CD4-positive, alpha-beta memory T cell (primary cell): ENCODE results near the gene RXRG. TPM values are rescaled to one million over a fixed set of nuclear protein-coding genes. Genes with fewer than 3 reads are reported as not detected.

Experiments
- CTCF ChIA-PET: fragments of 350-600 bp; sonication (Branson Sonifier 250); formaldehyde crosslinking; loops from one replicate; lab custom pipeline; 2021; ENCODE audit warnings: inconsistent platforms; ENCODE audit not compliant: partially characterized antibody; lab: Charles Lee
- POLR2A ChIA-PET: fragments of 350-600 bp; sonication (Branson Sonifier 250); formaldehyde crosslinking; loops from one replicate; lab custom pipeline; 2021; ENCODE audit not compliant: partially characterized antibody; lab: Charles Lee
- DNase-seq, 5 donors: peaks; one replicate each; pipeline versions ENCODE4 v3.0.0 to v3.0.0-alpha.2; 2020 to 2022; ENCODE audit warnings: mixed read lengths in 1 of 5
- H3K27ac ChIP-seq: one replicate; pipeline ENCODE4 v1.7.0; 2013; ENCODE audit warnings: low read depth, low read length
- H3K27me3 ChIP-seq: 2 replicates; pipeline ENCODE4 v1.7.0; 2013; ENCODE audit warnings: mild to moderate bottlenecking, low read length, moderate library complexity; ENCODE audit not compliant: insufficient read depth
- H3K36me3 ChIP-seq: 2 replicates; pipeline ENCODE4 v1.7.0; 2013; ENCODE audit warnings: mild to moderate bottlenecking, low read length, moderate library complexity; ENCODE audit not compliant: insufficient read depth
- H3K4me1 ChIP-seq: 2 replicates; pipeline ENCODE4 v1.7.0; 2013; ENCODE audit warnings: mild to moderate bottlenecking, low read length, moderate library complexity; ENCODE audit not compliant: insufficient read depth
- H3K4me3 ChIP-seq, 2 donors: one replicate each; pipeline ENCODE4 v1.7.0; 2013; ENCODE audit warnings: low read length in 2 of 2, mild to moderate bottlenecking in 1 of 2
- H3K9me3 ChIP-seq, 2 donors: one replicate each; pipeline ENCODE4 v1.7.0; 2013; ENCODE audit warnings: low read length in 2 of 2, control low read depth in 1 of 2; ENCODE audit not compliant: control insufficient read depth in 1 of 2
- H3K27ac Mint-ChIP-seq, 7 donors: one replicate each; pipeline ENCODE4 v1.8.0; 2020 to 2021; ENCODE audit warnings: mixed read lengths in 7 of 7, mild to moderate bottlenecking in 6 of 7, inconsistent platforms in 3 of 7, moderate library complexity in 3 of 7
- H3K27me3 Mint-ChIP-seq, 2 donors: one replicate each; pipeline ENCODE4 v1.8.0; 2020 to 2021; ENCODE audit warnings: mixed read lengths in 2 of 2
- H3K36me3 Mint-ChIP-seq, 2 donors: one replicate each; pipeline ENCODE4 v1.8.0; 2020 to 2021; ENCODE audit warnings: mixed read lengths in 2 of 2, inconsistent platforms in 1 of 2, mild to moderate bottlenecking in 1 of 2
- H3K4me1 Mint-ChIP-seq, 4 donors: one replicate each; pipeline ENCODE4 v1.8.0; 2020 to 2021; ENCODE audit warnings: mixed read lengths in 4 of 4, mild to moderate bottlenecking in 1 of 4
- H3K4me3 Mint-ChIP-seq, 8 donors: one replicate each; pipeline ENCODE4 v1.8.0; 2020 to 2021; ENCODE audit warnings: mixed read lengths in 8 of 8, mild to moderate bottlenecking in 7 of 8, moderate library complexity in 6 of 8, inconsistent platforms in 3 of 8
- H3K9me3 Mint-ChIP-seq, 8 donors: one replicate each; pipeline ENCODE4 v1.8.0; 2020 to 2021; ENCODE audit warnings: mixed read lengths in 8 of 8, mild to moderate bottlenecking in 5 of 8, inconsistent platforms in 3 of 8, moderate library complexity in 1 of 8
- intact Hi-C: fragments of 100-400 bp; cut with micrococcal nuclease; formaldehyde crosslinking; loops from one replicate; pipeline ENCODE4 v1.15.1; 2023
- polyA plus RNA-seq, 2 donors: library from polyadenylated mRNA; unstranded; fragments of 300-500 nt; fragmentation: Illumina TruSeq; gene quantifications; one replicate each; pipeline ENCODE4 v1.2.3, GENCODE V29; 2021
- total RNA-seq, 2 experiments: library from RNA; stranded (reverse); gene quantifications; one replicate each; pipeline ENCODE4 v1.2.3, GENCODE V29; 2021

The RXRG gene
- total and polyA plus RNA-seq, 4 experiments from 2014 or later: not detected

GRCh38 chr1:165364568-165365133, 80.3 kb downstream of the RXRG start:
- intact Hi-C loops: no loop called here
- peaks cover 32 to 54% of the 10 kb centered on the region in 2 donors for H3K27me3 Mint-ChIP-seq

GRCh38 chr1:165356876-165357275, 88.0 kb downstream of the RXRG start:
- DNase-seq: no peak
- no peaks in the 10 kb centered on the region for H3K9me3 ChIP-seq
- peak overlapping the region in 2 of 8 donors; percentile 36 to 45 for H3K4me3 Mint-ChIP-seq
- intact Hi-C loops: no loop called here
- H3K36me3 ChIP-seq: no peaks in the 10 kb centered on the region
- POLR2A ChIA-PET: no interaction called here
- H3K27ac Mint-ChIP-seq: no peak overlapping the region
- no peak overlapping the region for H3K27ac ChIP-seq
- no peaks in the 10 kb centered on the region for H3K4me1 ChIP-seq
- H3K27me3 ChIP-seq: peaks cover 19% of the 10 kb centered on the region
- H3K4me1 Mint-ChIP-seq: peaks cover 4 to 37% (median 9%) of the 10 kb centered on the region in 4 donors
- CTCF ChIA-PET: interaction anchor here (1.7 kb wide), 1 partner anchor 11 kb away, joined by 5 read pairs; no protein-coding TSS in a partner anchor
- peaks cover 0 to 1% (median 0%) of the 10 kb centered on the region in 8 donors for H3K9me3 Mint-ChIP-seq
- H3K27me3 Mint-ChIP-seq: peaks cover 59 to 63% of the 10 kb centered on the region in 2 donors
- no peaks in the 10 kb centered on the region for H3K36me3 Mint-ChIP-seq
- H3K4me3 ChIP-seq: no peak overlapping the region

More at GRCh38 chr1:165364568-165365133, 80.3 kb downstream of the RXRG start:
- H3K4me1 Mint-ChIP-seq: peaks cover 0 to 10% (median 2%) of the 10 kb centered on the region in 4 donors
- Histone ChIP-seq H3K4me1 (no peaks in the 10 kb centered on the region), H3K9me3 (no peaks in the 10 kb centered on the region), H3K27me3 (peaks cover 3% of the 10 kb centered on the region), H3K36me3 (no peaks in the 10 kb centered on the region), H3K27ac (no peak overlapping the region), H3K4me3 (no peak overlapping the region)
- peaks cover 0 to 1% (median 0%) of the 10 kb centered on the region in 8 donors for H3K9me3 Mint-ChIP-seq
- H3K27ac Mint-ChIP-seq: no peak overlapping the region
- no peaks in the 10 kb centered on the region for H3K36me3 Mint-ChIP-seq
- no peak for DNase-seq
- ChIA-PET CTCF (interaction anchor here (0.9 to 1.4 kb wide), 3 partner anchors 11 to 229 kb away, joined by 3 read pairs; no protein-coding TSS in a partner anchor), POLR2A (no interaction called here)
- H3K4me3 Mint-ChIP-seq: no peak overlapping the region

GRCh38 chr1:165355977-165356811, 88.7 kb downstream of the RXRG start, which contains the start of gene LMX1A:
LMX1A (minus strand) TSS chr1:165356715; CDS start chr1:165355559, 1,156 bp downstream.
- Mint-ChIP-seq H3K4me3 (peak within 1 kb of the TSS in 2 of 8 donors; percentile 36 to 57), H3K9me3 (peaks cover 0 to 1% (median 0%) of the 10 kb centered on the region in 8 donors), H3K27me3 (peaks cover 61 to 67% of the 10 kb centered on the region in 2 donors), H3K27ac (no peak within 1 kb of the TSS), H3K4me1 (peaks cover 6 to 39% (median 10%) of the 10 kb centered on the region in 4 donors), H3K36me3 (no peaks in the 10 kb centered on the region)
- Histone ChIP-seq H3K27ac (no peak within 1 kb of the TSS), H3K4me3 (no peak within 1 kb of the TSS), H3K27me3 (peaks cover 19% of the 10 kb centered on the region), H3K36me3 (no peaks in the 10 kb centered on the region), H3K4me1 (no peaks in the 10 kb centered on the region), H3K9me3 (no peaks in the 10 kb centered on the region)
- ChIA-PET POLR2A (no interaction called here), CTCF (interaction anchor here (1.7 kb wide), 1 partner anchor 11 kb away, joined by 5 read pairs; no protein-coding TSS in a partner anchor)
- intact Hi-C loops: no loop called here
- no peak for DNase-seq

GRCh38 chr1:165355139-165355976, 89.6 kb downstream of the RXRG start:
- POLR2A ChIA-PET: no interaction called here
- Histone ChIP-seq H3K27ac (no peak overlapping the region), H3K36me3 (no peaks in the 10 kb centered on the region), H3K4me3 (no peak overlapping the region), H3K9me3 (no peaks in the 10 kb centered on the region), H3K27me3 (peaks cover 19% of the 10 kb centered on the region), H3K4me1 (no peaks in the 10 kb centered on the region)
- Mint-ChIP-seq H3K27ac (no peak overlapping the region), H3K27me3 (peaks cover 61 to 69% of the 10 kb centered on the region in 2 donors), H3K9me3 (peaks cover 0 to 1% (median 0%) of the 10 kb centered on the region in 8 donors), H3K4me3 (peak overlapping the region in 3 of 8 donors; percentile 44 to 57 (median 54)), H3K4me1 (peaks cover 6 to 39% (median 10%) of the 10 kb centered on the region in 4 donors), H3K36me3 (no peaks in the 10 kb centered on the region)
- intact Hi-C loops: no loop called here
- CTCF ChIA-PET: interaction anchor here (1.3 to 1.7 kb wide), 2 partner anchors 12 kb away, joined by 5 to 6 read pairs; no protein-coding TSS in a partner anchor
- no peak for DNase-seq

GRCh38 chr1:165354739-165355138, 90.2 kb downstream of the RXRG start:
- H3K27me3 Mint-ChIP-seq: peaks cover 61 to 66% of the 10 kb centered on the region in 2 donors

GRCh38 chr1:165353731-165354671, 90.9 kb downstream of the RXRG start:
- intact Hi-C loops: no loop called here
- Mint-ChIP-seq H3K9me3 (peaks cover 0 to 1% (median 0%) of the 10 kb centered on the region in 8 donors), H3K4me3 (peak overlapping the region in 2 of 8 donors; percentile 62 to 63), H3K36me3 (no peaks in the 10 kb centered on the region), H3K27ac (no peak overlapping the region), H3K4me1 (peaks cover 6 to 39% (median 10%) of the 10 kb centered on the region in 4 donors), H3K27me3 (peaks cover 65 to 68% of the 10 kb centered on the region in 2 donors)
- H3K4me3 ChIP-seq: no peak overlapping the region
- no peak overlapping the region for H3K27ac ChIP-seq
- CTCF ChIA-PET: interaction anchor here (1.3 kb wide), 1 partner anchor 13 kb away, joined by 6 read pairs; no protein-coding TSS in a partner anchor
- DNase-seq: no peak
- H3K27me3 ChIP-seq: peaks cover 19% of the 10 kb centered on the region
- no peaks in the 10 kb centered on the region for H3K4me1 ChIP-seq
- POLR2A ChIA-PET: no interaction called here
- no peaks in the 10 kb centered on the region for H3K9me3 ChIP-seq
- no peaks in the 10 kb centered on the region for H3K36me3 ChIP-seq

More at GRCh38 chr1:165354739-165355138, 90.2 kb downstream of the RXRG start:
- ChIA-PET POLR2A (no interaction called here), CTCF (interaction anchor here (1.3 kb wide), 1 partner anchor 13 kb away, joined by 6 read pairs; no protein-coding TSS in a partner anchor)
- Mint-ChIP-seq H3K9me3 (peaks cover 0 to 1% (median 0%) of the 10 kb centered on the region in 8 donors), H3K4me3 (no peak overlapping the region), H3K4me1 (peaks cover 6 to 39% (median 10%) of the 10 kb centered on the region in 4 donors), H3K36me3 (no peaks in the 10 kb centered on the region), H3K27ac (no peak overlapping the region)
- H3K9me3 ChIP-seq: no peaks in the 10 kb centered on the region
- no peak overlapping the region for H3K4me3 ChIP-seq
- no peak overlapping the region for H3K27ac ChIP-seq
- no peaks in the 10 kb centered on the region for H3K4me1 ChIP-seq
- H3K27me3 ChIP-seq: peaks cover 19% of the 10 kb centered on the region
- no peak for DNase-seq
- intact Hi-C loops: no loop called here
- H3K36me3 ChIP-seq: no peaks in the 10 kb centered on the region
